KMS-11 (cell line): Measurements from ENCODE around the gene LRRC4B.

Source experiments
- H2AFZ ChIP-seq: fragments of 200-600 bp; sonication (generic); 2 replicates; pipeline ENCODE4 v1.6.1; 2016; ENCODE audit warnings: antibody characterized with exemption, mixed run types, low read depth
- H3K27ac ChIP-seq: fragments of 200-600 bp; sonication (generic); 2 replicates; pipeline ENCODE4 v1.6.1; 2016; ENCODE audit warnings: mild to moderate bottlenecking, mixed run types
- H3K27me3 ChIP-seq: fragments of 200-600 bp; sonication (generic); 2 replicates; pipeline ENCODE4 v1.6.1; 2017; ENCODE audit warnings: mild to moderate bottlenecking, low read depth, mixed run types, moderate library complexity; ENCODE audit not compliant: insufficient read depth
- H3K36me3 ChIP-seq: fragments of 200-600 bp; sonication (generic); 2 replicates; pipeline ENCODE4 v1.6.1; 2017; ENCODE audit warnings: mild to moderate bottlenecking, mixed run types; ENCODE audit not compliant: insufficient read depth
- H3K4me1 ChIP-seq: fragments of 200-600 bp; sonication (generic); 2 replicates; pipeline ENCODE4 v1.6.1; 2016; ENCODE audit warnings: mild to moderate bottlenecking, low read depth, mixed run types; ENCODE audit not compliant: poor library complexity, severe bottlenecking
- H3K4me2 ChIP-seq: fragments of 200-600 bp; sonication (generic); 2 replicates; pipeline ENCODE4 v1.7.0; 2016; ENCODE audit warnings: mild to moderate bottlenecking, mixed run types
- H3K4me3 ChIP-seq: fragments of 200-600 bp; sonication (generic); IDR thresholded peaks from 2 replicates; pipeline ENCODE4 v1.6.1; 2017; ENCODE audit warnings: low read depth, low read length, mixed read lengths; ENCODE audit not compliant: insufficient read depth
- H3K79me2 ChIP-seq: fragments of 200-600 bp; sonication (generic); 2 replicates; pipeline ENCODE4 v1.6.1; 2016; ENCODE audit warnings: low read depth, mixed run types; ENCODE audit not compliant: insufficient read depth
- H3K9ac ChIP-seq: fragments of 200-600 bp; sonication (generic); 2 replicates; pipeline ENCODE4 v1.6.1; 2016; ENCODE audit warnings: mild to moderate bottlenecking, mixed run types
- H4K20me1 ChIP-seq: fragments of 200-600 bp; sonication (generic); 2 replicates; pipeline ENCODE4 v1.6.1; 2016; ENCODE audit warnings: mild to moderate bottlenecking, mixed run types; ENCODE audit not compliant: insufficient read depth
- TF ChIP-seq, protein P1 (sequence below): fragments of 200-600 bp; sonication (generic); conservative IDR thresholded peaks from 2 replicates; pipeline ENCODE4 v1.6.1; 2017; ENCODE audit warnings: low read depth, mild to moderate bottlenecking, antibody characterized with exemption, low read length, moderate library complexity, mixed read lengths

LRRC4B gene

DNA sequence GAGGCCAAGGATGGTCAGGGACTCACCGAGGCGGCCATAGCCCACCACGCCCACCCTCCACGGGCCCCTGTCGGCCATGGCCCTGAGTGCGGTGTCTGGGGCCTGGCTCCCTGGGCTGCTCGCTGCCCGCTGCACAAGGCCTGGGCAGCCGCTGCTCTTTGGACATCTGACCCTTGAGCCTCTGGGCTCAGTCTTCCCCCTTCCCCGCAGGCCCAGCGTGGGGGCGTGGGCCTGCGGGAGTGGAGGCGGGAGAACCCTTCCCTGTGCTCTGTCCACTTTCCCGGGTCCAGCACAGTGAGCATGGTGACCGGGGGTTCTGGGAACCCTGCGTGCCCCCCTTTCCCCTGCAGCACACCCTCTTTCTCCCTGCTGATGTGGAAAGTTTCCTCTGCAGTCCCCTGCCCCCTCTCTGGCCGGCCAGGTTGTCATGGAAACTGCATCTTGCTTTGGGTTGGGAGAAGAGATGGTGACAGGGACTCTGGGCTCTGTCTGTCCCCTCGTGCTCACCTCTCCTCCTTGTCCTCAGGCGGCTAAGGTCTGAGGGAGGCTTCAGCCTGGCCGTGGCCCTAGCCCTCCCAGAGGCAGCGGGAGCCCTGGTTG, 54.4 kb downstream of the LRRC4B start, which contains the start of gene ASPDH:
Gene ASPDH, minus strand, starts transcription at position 168 of the 600 bp plus-strand sequence. Its CDS starts 90 bp downstream, at position 78.
- Histone ChIP-seq H3K4me1 (no peaks in the 10 kb centered on the region), H3K27me3 (peaks cover 10% of the 10 kb centered on the region; the same call in 1 of the 2 replicates), H3K79me2 (no peaks in the 10 kb centered on the region; the same call in 1 of the 2 replicates), H3K9ac (no peak within 1 kb of the TSS), H3K36me3 (no peaks in the 10 kb centered on the region), H3K4me3 (no peak within 1 kb of the TSS), H4K20me1 (no peaks in the 10 kb centered on the region), H2AFZ (no peak within 1 kb of the TSS), H3K27ac (no peak within 1 kb of the TSS), H3K4me2 (no peak within 1 kb of the TSS)
- TF ChIP-seq, protein P1, sequence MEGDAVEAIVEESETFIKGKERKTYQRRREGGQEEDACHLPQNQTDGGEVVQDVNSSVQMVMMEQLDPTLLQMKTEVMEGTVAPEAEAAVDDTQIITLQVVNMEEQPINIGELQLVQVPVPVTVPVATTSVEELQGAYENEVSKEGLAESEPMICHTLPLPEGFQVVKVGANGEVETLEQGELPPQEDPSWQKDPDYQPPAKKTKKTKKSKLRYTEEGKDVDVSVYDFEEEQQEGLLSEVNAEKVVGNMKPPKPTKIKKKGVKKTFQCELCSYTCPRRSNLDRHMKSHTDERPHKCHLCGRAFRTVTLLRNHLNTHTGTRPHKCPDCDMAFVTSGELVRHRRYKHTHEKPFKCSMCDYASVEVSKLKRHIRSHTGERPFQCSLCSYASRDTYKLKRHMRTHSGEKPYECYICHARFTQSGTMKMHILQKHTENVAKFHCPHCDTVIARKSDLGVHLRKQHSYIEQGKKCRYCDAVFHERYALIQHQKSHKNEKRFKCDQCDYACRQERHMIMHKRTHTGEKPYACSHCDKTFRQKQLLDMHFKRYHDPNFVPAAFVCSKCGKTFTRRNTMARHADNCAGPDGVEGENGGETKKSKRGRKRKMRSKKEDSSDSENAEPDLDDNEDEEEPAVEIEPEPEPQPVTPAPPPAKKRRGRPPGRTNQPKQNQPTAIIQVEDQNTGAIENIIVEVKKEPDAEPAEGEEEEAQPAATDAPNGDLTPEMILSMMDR: no peak

DNA sequence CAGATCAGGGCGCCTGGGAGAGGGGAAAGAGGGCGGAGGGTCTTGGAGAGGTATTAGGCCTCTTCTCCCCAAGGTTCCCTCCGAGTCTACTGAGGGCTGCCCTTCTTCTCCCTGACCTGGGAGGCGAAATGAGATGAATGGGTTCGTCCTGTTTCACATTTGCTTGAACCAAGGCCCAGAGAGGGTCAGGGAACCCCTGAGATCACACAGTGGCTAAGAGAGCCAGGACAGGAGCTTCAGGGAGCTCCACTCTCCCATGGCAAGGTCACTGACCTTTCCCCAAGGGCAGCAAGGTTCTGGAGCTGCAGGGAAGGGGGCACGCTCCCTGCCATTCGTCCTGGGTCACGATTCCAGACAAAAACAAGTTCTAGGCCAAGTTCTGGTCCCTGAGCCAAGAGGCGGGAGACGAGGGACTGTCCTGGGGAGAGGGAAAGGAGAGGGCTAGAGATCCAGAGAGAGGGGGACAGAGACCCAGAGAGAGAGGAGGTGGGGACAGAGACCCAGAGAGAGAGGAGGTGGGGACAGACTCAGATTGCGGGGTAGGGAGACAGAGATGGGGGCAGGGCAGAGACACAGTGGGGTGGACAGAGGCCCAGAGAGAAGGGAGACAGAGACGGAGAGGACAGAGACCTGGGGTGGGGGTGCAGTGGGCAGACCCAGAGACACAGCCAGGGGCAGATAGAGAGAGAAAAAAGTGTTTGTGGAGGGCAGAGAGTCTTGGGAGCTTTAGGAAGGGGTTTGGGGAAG, 55.1 kb downstream of the LRRC4B start:
- Histone ChIP-seq H4K20me1 (no peaks in the 10 kb centered on the region), H3K9ac (no peak overlapping the region), H3K4me2 (no peak overlapping the region), H3K4me1 (no peaks in the 10 kb centered on the region), H2AFZ (no peak overlapping the region), H3K4me3 (no peak overlapping the region), H3K36me3 (no peaks in the 10 kb centered on the region), H3K79me2 (no peaks in the 10 kb centered on the region; the same call in 1 of the 2 replicates), H3K27me3 (peaks cover 10% of the 10 kb centered on the region; the same call in 1 of the 2 replicates), H3K27ac (no peak overlapping the region)
- TF ChIP-seq, protein P1: no peak

DNA sequence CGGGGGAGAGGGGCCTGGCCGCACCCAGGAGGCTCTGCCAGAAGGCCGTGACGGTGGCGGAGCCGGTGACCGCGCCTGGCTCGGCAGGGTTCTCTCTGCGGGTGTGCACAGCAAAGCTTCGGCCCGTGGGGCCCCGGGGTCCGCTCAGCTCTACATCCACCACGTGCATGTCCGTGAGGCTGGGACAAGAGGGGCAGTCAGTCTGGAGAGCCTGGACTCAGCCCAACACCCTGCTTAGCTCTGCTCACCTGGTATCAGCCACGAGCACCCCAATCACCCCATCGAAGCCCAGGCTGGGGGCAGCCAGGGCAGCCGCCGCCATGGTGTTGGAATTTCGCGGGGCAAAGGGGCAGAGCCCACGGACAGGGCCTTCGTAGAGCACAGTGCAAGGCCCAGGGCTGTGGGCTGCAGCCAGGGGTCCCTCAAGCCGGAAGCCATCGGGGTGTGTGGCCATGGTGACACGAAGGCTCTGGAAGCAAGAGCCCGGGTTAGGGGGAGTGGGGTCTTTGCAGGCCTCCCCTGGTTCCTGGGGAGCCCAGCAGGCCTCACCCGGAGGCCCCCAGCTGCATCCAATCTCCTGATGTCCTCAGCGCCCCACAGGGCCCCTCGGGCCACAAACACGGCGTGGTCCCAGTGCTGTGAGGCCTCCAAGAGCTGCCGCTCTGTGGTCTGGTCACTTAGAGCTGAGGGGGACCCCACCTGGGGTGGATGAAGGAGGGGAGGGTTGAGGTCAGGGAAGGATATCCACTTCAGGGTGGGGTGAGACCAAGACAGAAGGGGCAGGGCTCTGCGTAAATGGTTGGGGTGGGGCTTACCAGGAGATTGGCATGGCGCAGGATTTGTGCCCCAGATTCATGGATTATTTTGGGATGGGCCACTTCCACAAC, 55.9 kb downstream of the LRRC4B start:
- H3K9ac ChIP-seq: no peak overlapping the region
- no peaks in the 10 kb centered on the region for H4K20me1 ChIP-seq
- peak overlapping the region; percentile 86; the same call in 1 of the 2 replicates for H2AFZ ChIP-seq
- H3K4me3 ChIP-seq: no peak overlapping the region
- no peak overlapping the region for H3K27ac ChIP-seq
- H3K79me2 ChIP-seq: no peaks in the 10 kb centered on the region; the same call in 1 of the 2 replicates
- H3K27me3 ChIP-seq: peaks cover 10% of the 10 kb centered on the region; the same call in 1 of the 2 replicates
- H3K4me2 ChIP-seq: peak overlapping the region; percentile 64; the same call in 1 of the 2 replicates
- no peaks in the 10 kb centered on the region for H3K36me3 ChIP-seq
- no peaks in the 10 kb centered on the region for H3K4me1 ChIP-seq
- TF ChIP-seq, protein P1: no peak
